Neural progenitor cell (in vitro differentiated cells): ENCODE measurements around the gene MAN2C1. TPM values are rescaled to one million over a fixed set of nuclear protein-coding genes. Genes with fewer than 3 reads are reported as not detected.
"Not testable (repeated sequence)": the region's sequence is repeated elsewhere in the genome, so short reads cannot be mapped to it uniquely, and the experiment has no call there.

Experiments
- DNase-seq: peaks from one replicate; pipeline ENCODE4 v3.0.0-alpha.2; 2016; ENCODE audit warnings: low spot score
- H2AFZ ChIP-seq: fragments of 200-600 bp; sonication (generic); replicated peaks from 2 replicates; pipeline ENCODE4 v1.6.1; 2016; ENCODE audit warnings: antibody characterized with exemption
- H3F3A ChIP-seq: fragments of 200-600 bp; sonication (generic); 2 replicates; pipeline ENCODE4 v1.6.1; 2016; ENCODE audit warnings: antibody characterized with exemption, low read depth
- H3K27ac ChIP-seq: fragments of 200-600 bp; sonication (generic); 2 replicates; pipeline ENCODE4 v1.5.1; 2016; ENCODE audit warnings: mild to moderate bottlenecking
- H3K27me3 ChIP-seq: fragments of 200-600 bp; sonication (generic); 2 replicates; pipeline ENCODE4 v1.6.1; 2016; ENCODE audit warnings: mild to moderate bottlenecking, moderate library complexity
- H3K36me3 ChIP-seq: fragments of 200-600 bp; sonication (generic); 2 replicates; pipeline ENCODE4 v1.5.1; 2016
- H3K4me1 ChIP-seq: fragments of 200-600 bp; sonication (generic); 2 replicates; pipeline ENCODE4 v1.6.1; 2016; ENCODE audit warnings: mixed run types
- H3K4me2 ChIP-seq: fragments of 200-600 bp; sonication (generic); 2 replicates; pipeline ENCODE4 v1.6.1; 2016
- H3K4me3 ChIP-seq: fragments of 200-600 bp; sonication (generic); 2 replicates; pipeline ENCODE4 v1.5.1; 2016
- H3K79me2 ChIP-seq: fragments of 200-600 bp; sonication (generic); 2 replicates; pipeline ENCODE4 v1.6.1; 2016; ENCODE audit warnings: low read depth
- H3K9ac ChIP-seq: fragments of 200-600 bp; sonication (generic); 2 replicates; pipeline ENCODE4 v1.6.1; 2016
- H3K9me3 ChIP-seq: fragments of 200-600 bp; sonication (generic); 2 replicates; pipeline ENCODE4 v1.5.1; 2016; ENCODE audit warnings: low read depth
- H4K20me1 ChIP-seq: fragments of 200-600 bp; sonication (generic); 2 replicates; pipeline ENCODE4 v1.6.1; 2016; ENCODE audit warnings: low read depth
- H3K27ac Mint-ChIP-seq: 3 replicates; pipeline ENCODE4 v1.8.0; 2021; ENCODE audit warnings: mixed read lengths
- H3K27me3 Mint-ChIP-seq: 2 replicates; pipeline ENCODE4 v1.8.0; 2022; ENCODE audit warnings: low read depth, mild to moderate bottlenecking, inconsistent platforms, moderate library complexity, mixed read lengths; ENCODE audit not compliant: insufficient read depth
- H3K36me3 Mint-ChIP-seq: 3 replicates; pipeline ENCODE4 v1.8.0; 2021; ENCODE audit warnings: mixed read lengths
- H3K4me1 Mint-ChIP-seq: 3 replicates; pipeline ENCODE4 v1.8.0; 2021; ENCODE audit warnings: mixed read lengths
- H3K4me3 Mint-ChIP-seq: 3 replicates; pipeline ENCODE4 v1.8.0; 2021; ENCODE audit warnings: mild to moderate bottlenecking, moderate library complexity, mixed read lengths
- H3K9me3 Mint-ChIP-seq: 3 replicates; pipeline ENCODE4 v1.8.0; 2020; ENCODE audit warnings: mixed read lengths
- CTCF ChIP-seq: fragments of 200-600 bp; sonication (generic); IDR thresholded peaks from 2 replicates; pipeline ENCODE4 v1.5.1; 2017; ENCODE audit warnings: antibody characterized with exemption, mild to moderate bottlenecking
- EZH2 ChIP-seq: fragments of 200-600 bp; sonication (generic); IDR thresholded peaks from 2 replicates; pipeline ENCODE4 v1.6.1; 2017; ENCODE audit warnings: antibody characterized with exemption, mild to moderate bottlenecking, moderate library complexity
- EZH2phosphoT487 ChIP-seq: fragments of 200-600 bp; sonication (generic); IDR thresholded peaks from 2 replicates; pipeline ENCODE4 v1.6.1; 2017; ENCODE audit warnings: antibody characterized with exemption
- total RNA-seq: library from RNA; depleted of rRNA; stranded (reverse); fragments of >200 nt; gene quantifications from 2 replicates; pipeline ENCODE4 v1.2.3, GENCODE V29; 2015; ENCODE audit warnings: low replicate concordance

MAN2C1 gene
- total RNA-seq, 1 donor from 2014 or later: 76.8 TPM

GRCh38 chr15:75349851-75350588 lies 18.4 kb downstream of the MAN2C1 start:
- TF ChIP-seq CTCF (no peak), EZH2 (no peak), EZH2phosphoT487 (no peak)
- H3K27ac Mint-ChIP-seq: no peak overlapping the region
- no peaks in the 10 kb centered on the region for H4K20me1 ChIP-seq
- H3K4me2 ChIP-seq: no peak overlapping the region
- H3K4me3 Mint-ChIP-seq: peak overlapping the region; percentile 58
- H3K79me2 ChIP-seq: no peaks in the 10 kb centered on the region
- H3K27me3 Mint-ChIP-seq: peaks cover 12% of the 10 kb centered on the region
- H3K9me3 Mint-ChIP-seq: no peaks in the 10 kb centered on the region
- H2AFZ ChIP-seq: no peak overlapping the region
- no peaks in the 10 kb centered on the region for H3K36me3 Mint-ChIP-seq
- H3K36me3 ChIP-seq: no peaks in the 10 kb centered on the region
- DNase-seq: no peak
- no peaks in the 10 kb centered on the region for H3K9me3 ChIP-seq
- peaks cover 6% of the 10 kb centered on the region for H3K4me1 ChIP-seq
- peaks cover 53% of the 10 kb centered on the region for H3K27me3 ChIP-seq
- peaks cover 2% of the 10 kb centered on the region for H3K4me1 Mint-ChIP-seq
- no peak overlapping the region for H3K9ac ChIP-seq
- H3K4me3 ChIP-seq: no peak overlapping the region
- H3K27ac ChIP-seq: no peak overlapping the region
- peaks cover 13% of the 10 kb centered on the region for H3F3A ChIP-seq

- not testable (repeated sequence) for H3K4me1 Mint-ChIP-seq, H3K27ac ChIP-seq, H3K27ac Mint-ChIP-seq, H3K4me1 ChIP-seq, H3K9me3 ChIP-seq, H3K9me3 Mint-ChIP-seq, H2AFZ ChIP-seq, DNase-seq, H3K79me2 ChIP-seq, H3K4me2 ChIP-seq, H3K4me3 ChIP-seq, H4K20me1 ChIP-seq, H3K4me3 Mint-ChIP-seq, H3K36me3 Mint-ChIP-seq, H3K36me3 ChIP-seq, H3K9ac ChIP-seq
- peaks cover 12% of the 10 kb centered on the region for H3K27me3 Mint-ChIP-seq
- Histone ChIP-seq H3F3A (peaks cover 13% of the 10 kb centered on the region), H3K27me3 (peaks cover 55% of the 10 kb centered on the region)
Measured at GRCh38 chr15:75349351-75349669, 19.1 kb downstream of the MAN2C1 start.

- H3K4me1 Mint-ChIP-seq: peaks cover 2% of the 10 kb centered on the region
- H3K9me3 Mint-ChIP-seq: no peaks in the 10 kb centered on the region
- Histone ChIP-seq H3K9ac (peak overlapping the region; percentile 54), H4K20me1 (no peaks in the 10 kb centered on the region), H3K79me2 (no peaks in the 10 kb centered on the region), H3F3A (peaks cover 13% of the 10 kb centered on the region), H3K4me3 (peak overlapping the region; percentile 69), H3K27me3 (peaks cover 55% of the 10 kb centered on the region), H3K4me1 (peaks cover 6% of the 10 kb centered on the region), H3K4me2 (peak overlapping the region; percentile 96), H2AFZ (peak overlapping the region; percentile 98), H3K36me3 (no peaks in the 10 kb centered on the region), H3K27ac (no peak overlapping the region), H3K9me3 (no peaks in the 10 kb centered on the region)
- peak; percentile 43 for DNase-seq
- no peak overlapping the region for H3K27ac Mint-ChIP-seq
- peaks cover 12% of the 10 kb centered on the region for H3K27me3 Mint-ChIP-seq
- no peaks in the 10 kb centered on the region for H3K36me3 Mint-ChIP-seq
- peak overlapping the region; percentile 91 for H3K4me3 Mint-ChIP-seq
- TF ChIP-seq EZH2phosphoT487: peak; percentile 23
- no peak for TF ChIP-seq EZH2
Measured at GRCh38 chr15:75348562-75349350, 19.7 kb downstream of the MAN2C1 start.

- no peak overlapping the region for H3K27ac ChIP-seq
- H3K9ac ChIP-seq: peak overlapping the region; percentile 54
- no peaks in the 10 kb centered on the region for H3K9me3 Mint-ChIP-seq
Measured at GRCh38 chr15:75348034-75348561, 20.3 kb downstream of the MAN2C1 start.

More at GRCh38 chr15:75348034-75348561, 20.3 kb downstream of the MAN2C1 start:
- Histone ChIP-seq H4K20me1 (no peaks in the 10 kb centered on the region), H3K9me3 (no peaks in the 10 kb centered on the region), H3K36me3 (no peaks in the 10 kb centered on the region), H3K79me2 (no peaks in the 10 kb centered on the region), H3K4me3 (peak overlapping the region; percentile 69), H3K27me3 (peaks cover 55% of the 10 kb centered on the region), H2AFZ (peak overlapping the region; percentile 98), H3K4me2 (peak overlapping the region; percentile 96), H3F3A (peaks cover 13% of the 10 kb centered on the region), H3K4me1 (peaks cover 6% of the 10 kb centered on the region)
- peak overlapping the region; percentile 57 for H3K27ac Mint-ChIP-seq
- H3K36me3 Mint-ChIP-seq: no peaks in the 10 kb centered on the region
- peaks cover 2% of the 10 kb centered on the region for H3K4me1 Mint-ChIP-seq
- peak; percentile 29 for TF ChIP-seq EZH2phosphoT487
- TF ChIP-seq EZH2: peak; percentile 67
- TF ChIP-seq CTCF: no peak
- peaks cover 12% of the 10 kb centered on the region for H3K27me3 Mint-ChIP-seq
- H3K4me3 Mint-ChIP-seq: peak overlapping the region; percentile 91
- DNase-seq: peak; percentile 49
